H1 (cell line): ENCODE data around the gene PFKP. TPM values are rescaled to one million over a fixed set of nuclear protein-coding genes. Genes with fewer than 3 reads are reported as not detected.

Experiments
- CTCF ChIA-PET: fragments of 300-600 bp; sonication (Branson Sonifier 250); formaldehyde crosslinking; loops from one replicate; lab custom pipeline; 2021; ENCODE audit not compliant: partially characterized antibody; lab: Charles Lee
- POLR2A ChIA-PET: fragments of 300-600 bp; sonication (Branson Sonifier 250); formaldehyde crosslinking; loops from one replicate; lab custom pipeline; 2021; ENCODE audit warnings: inconsistent platforms; ENCODE audit not compliant: partially characterized antibody; lab: Charles Lee
- DNase-seq, 2 experiments: peaks; one replicate each; pipeline versions ENCODE4 v3.0.0 to v3.0.0-alpha.2; 2010 to 2022; ENCODE audit warnings: low spot score in 2 of 2, low read depth in 1 of 2, mixed read lengths in 1 of 2
- FAIRE-seq: peaks from 2 replicates; lab custom pipeline; 2011; peaks lifted over from hg19 to GRCh38; lab: Jason Lieb, UNC
- H2AFZ ChIP-seq: 2 replicates; pipeline ENCODE4 v1.8.1; 2012; ENCODE audit warnings: low read length, inconsistent platforms
- H2AK5ac ChIP-seq: 2 replicates; pipeline ENCODE4 v1.6.1; 2013; ENCODE audit warnings: low read depth, low read length
- H2BK120ac ChIP-seq: replicated peaks from 2 replicates; pipeline ENCODE3; 2013; ENCODE audit warnings: low read depth, low read length, inconsistent platforms
- H2BK12ac ChIP-seq: 2 replicates; pipeline ENCODE4 v1.6.1; 2013; ENCODE audit warnings: low read depth, low read length
- H2BK15ac ChIP-seq: 2 replicates; pipeline ENCODE4 v1.6.1; 2013; ENCODE audit warnings: low read length
- H2BK20ac ChIP-seq: 2 replicates; pipeline ENCODE4 v1.6.1; 2013; ENCODE audit warnings: low read length
- H2BK5ac ChIP-seq: 2 replicates; pipeline ENCODE4 v1.6.1; 2013; ENCODE audit warnings: low read depth, low read length
- H3K14ac ChIP-seq: 2 replicates; pipeline ENCODE4 v1.6.1; 2013; ENCODE audit warnings: inconsistent platforms; ENCODE audit not compliant: insufficient read length
- H3K18ac ChIP-seq: 2 replicates; pipeline ENCODE4 v1.6.1; 2013; ENCODE audit warnings: low read length; ENCODE audit errors: extremely low read depth
- H3K23ac ChIP-seq: 2 replicates; pipeline ENCODE4 v1.6.1; 2013; ENCODE audit warnings: inconsistent platforms; ENCODE audit not compliant: insufficient read length
- H3K23me2 ChIP-seq: 2 replicates; pipeline ENCODE4 v1.6.1; 2013; ENCODE audit warnings: low read depth, low read length
- H3K27ac ChIP-seq: 2 replicates; pipeline ENCODE4 v1.6.1; 2011; ENCODE audit warnings: low read depth, low read length, inconsistent platforms
- H3K27me3 ChIP-seq, 4 experiments: replicated peaks in 1 of 4; 1 replicate in 1 of 4; 2 replicates in 3 of 4; pipeline versions ENCODE4 v1.6.1 to v1.8.1; 2011 to 2013; ENCODE audit warnings: low read length in 3 of 4, mild to moderate bottlenecking in 3 of 4, inconsistent platforms in 2 of 4, mixed read lengths in 2 of 4, moderate library complexity in 1 of 4; ENCODE audit not compliant: control insufficient read depth in 3 of 4, insufficient read depth in 3 of 4; ENCODE audit errors: extremely low read depth in 1 of 4
- H3K36me3 ChIP-seq, 4 experiments: 2 replicates each; pipeline versions ENCODE4 v1.6.1 to v1.8.1; 2011 to 2013; ENCODE audit warnings: mild to moderate bottlenecking in 4 of 4, low read length in 3 of 4, moderate library complexity in 2 of 4, control low read depth in 1 of 4, inconsistent platforms in 1 of 4; ENCODE audit not compliant: insufficient read depth in 4 of 4, control insufficient read depth in 2 of 4
- H3K4ac ChIP-seq: replicated peaks from 2 replicates; pipeline ENCODE3; 2013; ENCODE audit warnings: low read length, low read depth, mixed read lengths, inconsistent platforms; ENCODE audit not compliant: insufficient read length
- H3K4me1 ChIP-seq, 4 experiments: replicated peaks in 1 of 4; 1 replicate in 1 of 4; 2 replicates in 3 of 4; pipeline versions ENCODE4 v1.6.1 to v1.8.1; 2011 to 2013; ENCODE audit warnings: low read length in 3 of 4, inconsistent platforms in 2 of 4, mixed read lengths in 1 of 4; ENCODE audit not compliant: insufficient read depth in 4 of 4, control insufficient read depth in 3 of 4
- H3K4me2 ChIP-seq, 2 experiments: 2 replicates each; pipeline versions ENCODE4 v1.6.1 to v1.8.1; 2011 to 2013; ENCODE audit warnings: low read depth in 2 of 2, low read length in 2 of 2, control low read depth in 1 of 2, inconsistent platforms in 1 of 2, mild to moderate bottlenecking in 1 of 2; ENCODE audit not compliant: insufficient read depth in 1 of 2
- H3K4me3 ChIP-seq, 4 experiments: fragments of 200-600, 300-600 bp in 1 of 4; sonication (generic), shearing (Covaris generic), sonication (Bioruptor Twin) in 1 of 4; 2 replicates each; pipeline versions ENCODE4 v1.5.1 to v1.8.1; 2011 to 2016; ENCODE audit warnings: low read length in 4 of 4, low read depth in 3 of 4, control low read depth in 2 of 4, inconsistent platforms in 2 of 4, mild to moderate bottlenecking in 2 of 4, mixed read lengths in 1 of 4, moderate library complexity in 1 of 4; ENCODE audit not compliant: insufficient read depth in 2 of 4; ENCODE audit errors: extremely low read depth in 1 of 4
- H3K56ac ChIP-seq: replicated peaks from 2 replicates; pipeline ENCODE3; 2013; ENCODE audit warnings: low read depth, mild to moderate bottlenecking, mixed read lengths, low read length, inconsistent platforms; ENCODE audit not compliant: insufficient read length
- H3K79me1 ChIP-seq: 2 replicates; pipeline ENCODE4 v1.6.1; 2013; ENCODE audit warnings: low read depth, low read length, control low read depth
- H3K79me2 ChIP-seq, 2 experiments: 2 replicates each; pipeline versions ENCODE4 v1.6.1 to v1.8.1; 2012 to 2013; ENCODE audit warnings: low read length in 2 of 2, mild to moderate bottlenecking in 2 of 2, inconsistent platforms in 1 of 2; ENCODE audit not compliant: insufficient read depth in 2 of 2, control insufficient read depth in 1 of 2
- H3K9ac ChIP-seq, 4 experiments: replicated peaks in 1 of 4; 1 replicate in 1 of 4; 2 replicates in 3 of 4; pipeline versions ENCODE4 v1.6.1 to v1.8.1; 2011 to 2013; ENCODE audit warnings: low read depth in 3 of 4, low read length in 3 of 4, control low read depth in 2 of 4, mild to moderate bottlenecking in 2 of 4, moderate library complexity in 2 of 4, inconsistent platforms in 1 of 4; ENCODE audit errors: extremely low read depth in 1 of 4
- H3K9me3 ChIP-seq, 2 experiments: 2 replicates each; pipeline versions ENCODE4 v1.6.1 to v1.8.1; 2012 to 2013; ENCODE audit warnings: mild to moderate bottlenecking in 2 of 2, moderate library complexity in 2 of 2, control low read depth in 1 of 2, inconsistent platforms in 1 of 2, low read depth in 1 of 2, low read length in 1 of 2, mixed read lengths in 1 of 2; ENCODE audit not compliant: insufficient read depth in 2 of 2
- H4K20me1 ChIP-seq, 2 experiments: replicated peaks in 1 of 2; 2 replicates each; pipeline versions ENCODE3 to v1.8.1; 2011 to 2013; ENCODE audit warnings: inconsistent platforms in 2 of 2, low read length in 2 of 2, mild to moderate bottlenecking in 1 of 2; ENCODE audit not compliant: insufficient read depth in 2 of 2, control insufficient read depth in 1 of 2
- H4K5ac ChIP-seq: 2 replicates; pipeline ENCODE4 v1.6.1; 2013; ENCODE audit warnings: low read length, low read depth, mixed read lengths, inconsistent platforms; ENCODE audit not compliant: insufficient read length
- H4K8ac ChIP-seq: 2 replicates; pipeline ENCODE4 v1.8.0; 2013; ENCODE audit warnings: mild to moderate bottlenecking, moderate library complexity, low read length, inconsistent platforms; ENCODE audit not compliant: insufficient read depth; ENCODE audit errors: extremely low read depth
- H4K91ac ChIP-seq: replicated peaks from 2 replicates; pipeline ENCODE3; 2013; ENCODE audit warnings: low read length, mixed read lengths, inconsistent platforms; ENCODE audit not compliant: insufficient read length
- ATF3 ChIP-seq: IDR thresholded peaks from 2 replicates; pipeline ENCODE4 v1.6.1; 2011; ENCODE audit warnings: low read depth, mild to moderate bottlenecking, low read length; ENCODE audit not compliant: insufficient read depth
- HDAC2 ChIP-seq, 2 experiments: fragments of 300-600 bp in 1 of 2; sonication (generic) in 1 of 2; IDR thresholded peaks; 2 replicates each; pipeline ENCODE4 v1.6.1; 2011 to 2012; ENCODE audit warnings: low read depth in 2 of 2, low read length in 2 of 2, mild to moderate bottlenecking in 2 of 2, moderate library complexity in 2 of 2, borderline replicate concordance in 1 of 2, inconsistent platforms in 1 of 2
- JUN ChIP-seq: IDR thresholded peaks from 2 replicates; pipeline ENCODE4 v1.6.1; 2011; ENCODE audit warnings: low read depth, mild to moderate bottlenecking, improper control_type of control experiment, low read length
- KDM5A ChIP-seq: fragments of 200-600 bp; IDR thresholded peaks from 2 replicates; pipeline ENCODE4 v1.7.1; 2012; ENCODE audit warnings: mild to moderate bottlenecking, low read length, inconsistent platforms, mixed read lengths
- RXRA ChIP-seq: IDR thresholded peaks from 2 replicates; pipeline ENCODE4 v1.6.1; 2011; ENCODE audit warnings: low read depth, mild to moderate bottlenecking, low read length, moderate library complexity; ENCODE audit not compliant: insufficient read depth
- SIX5 ChIP-seq: IDR thresholded peaks from 2 replicates; pipeline ENCODE4 v1.6.1; 2011; ENCODE audit warnings: mild to moderate bottlenecking, low read depth, low read length
- TAF7 ChIP-seq: optimal IDR thresholded peaks from 2 replicates; pipeline ENCODE3; 2011; ENCODE audit warnings: low read depth, mild to moderate bottlenecking, inconsistent platforms, low read length, moderate library complexity, borderline replicate concordance
- YY1 ChIP-seq: IDR thresholded peaks from 2 replicates; pipeline ENCODE4 v1.6.1; 2011; ENCODE audit warnings: low read depth, mild to moderate bottlenecking, low read length
- WGBS, 2 experiments: shearing (Covaris generic) in 1 of 2; methylation state at CpG; one replicate each; pipeline versions ENCODE4 v1.1.6 to v1.1.7; 2013 to 2015; ENCODE audit warnings: low lambda C conversion rate in 2 of 2, mixed read lengths in 2 of 2, inconsistent platforms in 1 of 2, low coverage in 1 of 2, missing lambda C conversion rate in 1 of 2; ENCODE audit not compliant: insufficient replicate concordance in 2 of 2, insufficient coverage in 1 of 2, insufficient read length in 1 of 2; ENCODE audit errors: extremely low coverage in 1 of 2, missing lambda C conversion rate in 1 of 2; 5-methylcytosine and 5-hydroxymethylcytosine counted together
- polyA plus RNA-seq, 7 experiments: library from polyadenylated mRNA; depleted of rRNA in 3 of 7; stranded (reverse) in 5 of 7; unstranded in 2 of 7; fragments of >200 nt in 5 of 7; fragments of 200-250 nt in 2 of 7; gene quantifications; 1 replicate in 5 of 7; 2 replicates in 1 of 7; 4 replicates in 1 of 7; pipeline versions ENCODE4 v1.2.1 to v1.2.3, GENCODE V29; 2011 to 2013; ENCODE audit warnings: missing spikeins in 2 of 7, mixed read lengths in 2 of 7
- total RNA-seq: library from RNA; stranded (reverse); fragmentation: NEBNext Ultra II Directional; extraction: Animal tissue kit (Norgen Biotek cat#: 25700); gene quantifications from 2 replicates; pipeline ENCODE4 v1.2.1, GENCODE V29; 2021

The PFKP gene
- total and polyA plus RNA-seq, 2 of the 8 experiments (the other 6 are each of a cell fraction or from before 2014, with no cell fraction given) = 51.2 to 128 TPM

- CTCF ChIA-PET = no interaction called here
- H2BK15ac ChIP-seq = no peak overlapping the region
- H3K4me3 ChIP-seq = no peak overlapping the region
- no peak overlapping the region for H3K4me2 ChIP-seq
- no peak overlapping the region for H2AFZ ChIP-seq
- no peak overlapping the region for H4K8ac ChIP-seq
- H3K27me3 ChIP-seq = peaks cover 0 to 3% (median 1%) of the 10 kb centered on the region in 4 experiments; a peak in 5 of 7 replicates
- peaks cover 0 to 19% (median 2%) of the 10 kb centered on the region in 4 experiments; a peak in 4 of 8 replicates for H3K36me3 ChIP-seq
- H3K9ac ChIP-seq = no peak overlapping the region; a peak in 1 of 7 replicates
- no peak for TF ChIP-seq ATF3
- no peak for TF ChIP-seq JUN
- no peak for TF ChIP-seq HDAC2 (IDR thresholded peaks at IDR 0.05; ENCODE audit: borderline replicate concordance in 1 of 2, low read depth in 2 of 2, low read length in 2 of 2)
- TF ChIP-seq YY1 = no peak
- TF ChIP-seq KDM5A = no peak
- TF ChIP-seq SIX5 = no peak
- TF ChIP-seq RXRA = no peak
- no peak for TF ChIP-seq TAF7
- H3K56ac ChIP-seq = no peak overlapping the region
- H3K14ac ChIP-seq = no peak overlapping the region
- no peak overlapping the region for H2BK5ac ChIP-seq
- H3K79me1 ChIP-seq = peaks cover 19% of the 10 kb centered on the region
- H3K18ac ChIP-seq = no peak overlapping the region
- FAIRE-seq (no peak), DNase-seq (no peak)
- H3K4ac ChIP-seq = no peak overlapping the region
- H3K23me2 ChIP-seq = peaks cover 11% of the 10 kb centered on the region; the same call in 1 of the 2 replicates
- peaks cover 4 to 12% (median 5%) of the 10 kb centered on the region in 4 experiments; a peak in 6 of 7 replicates for H3K4me1 ChIP-seq
- 89% methylated on average over 13 of the region's 13 CpGs; no CpG with 5 or more reads in 1 of the 2 experiments for WGBS, 2 experiments
- POLR2A ChIA-PET = interaction anchor here (0.6 to 2.7 kb wide), 2 partner anchors 10 to 21 kb away, joined by 3 to 9 read pairs; no protein-coding TSS in a partner anchor
- no peak overlapping the region for H2AK5ac ChIP-seq
- peaks cover 10 to 37% of the 10 kb centered on the region in 2 experiments for H4K20me1 ChIP-seq
- no peak overlapping the region for H2BK20ac ChIP-seq
- no peak overlapping the region for H4K91ac ChIP-seq
- no peak overlapping the region for H3K23ac ChIP-seq
- no peak overlapping the region for H2BK120ac ChIP-seq
- H3K27ac ChIP-seq = no peak overlapping the region
- H3K79me2 ChIP-seq = peaks cover 33 to 76% of the 10 kb centered on the region in 2 experiments
- no peaks in the 10 kb centered on the region for H3K9me3 ChIP-seq
- no peak overlapping the region for H2BK12ac ChIP-seq
- H4K5ac ChIP-seq = no peak overlapping the region
These were observed 4.3 kb downstream of the PFKP start for GRCh38 chr10:3071405-3072198.
